ENCODE measurements around the gene SORCS3. TPM values are rescaled to one million over a fixed set of nuclear protein-coding genes. Genes with fewer than 3 reads are reported as not detected.

SORCS3 gene
- total RNA-seq, 4 donors from 2014 or later = 0.12 to 0.32 (median 0.15) TPM; not detected in 1

DNA sequence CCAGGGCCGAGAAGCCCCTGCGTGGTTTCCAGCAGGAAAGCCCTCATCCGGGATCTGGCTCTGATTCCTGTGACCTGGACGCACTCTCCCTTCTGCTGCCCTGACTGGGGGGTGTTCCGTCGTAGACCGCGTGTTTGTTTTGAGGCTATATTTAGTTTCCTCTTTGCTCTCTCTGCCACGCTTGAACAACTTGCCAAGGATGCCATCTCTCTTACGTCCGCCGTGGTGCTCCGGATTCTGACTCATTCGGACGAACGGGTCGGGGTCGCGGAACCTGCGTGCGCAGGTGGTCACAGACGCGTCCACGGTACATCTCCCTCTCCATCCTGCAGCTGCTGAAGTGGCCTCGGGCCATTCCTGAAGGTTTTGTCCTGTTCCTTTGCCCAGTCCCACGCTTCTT lies 10.4 kb upstream of the SORCS3 start:
- 85 to 89% methylated on average over 26 of the region's 26 CpGs for WGBS, 2 donors
- DNase-seq (ENCODE audit: low spot score in 2 of 2) = no peak
- intact Hi-C loops (cut with DNase I; ENCODE audit: low total_unique reads) = no loop called here
- no peak overlapping the region for H3K4me3 ChIP-seq (ENCODE audit: low read depth, poor library complexity, severe bottlenecking)
- TF ChIP-seq CTCF (IDR thresholded peaks at IDR 0.05) (no peak), POLR2A (IDR thresholded peaks at IDR 0.05) (no peak)

DNA sequence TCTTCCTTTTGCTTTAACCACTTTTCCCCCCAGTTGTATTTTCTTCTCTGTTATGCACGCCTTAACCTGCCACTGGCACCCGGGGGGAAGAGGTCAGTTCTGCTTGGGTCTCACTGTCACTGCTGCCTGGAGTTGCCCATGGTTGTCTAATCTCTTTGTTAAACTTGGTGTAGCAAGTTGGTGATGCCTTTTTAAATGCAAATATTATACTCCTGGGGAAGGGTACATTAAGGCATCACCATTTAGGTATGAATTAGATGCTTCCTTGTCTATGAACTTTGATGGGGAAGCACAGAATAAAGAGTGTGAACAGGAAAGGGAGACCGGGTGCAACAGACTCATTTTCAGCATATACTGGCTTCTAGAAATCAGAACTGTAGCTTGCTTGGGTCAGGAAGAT lies 9.1 kb upstream of the SORCS3 start:
- DNase-seq (ENCODE audit: low spot score in 2 of 2) = no peak

DNA sequence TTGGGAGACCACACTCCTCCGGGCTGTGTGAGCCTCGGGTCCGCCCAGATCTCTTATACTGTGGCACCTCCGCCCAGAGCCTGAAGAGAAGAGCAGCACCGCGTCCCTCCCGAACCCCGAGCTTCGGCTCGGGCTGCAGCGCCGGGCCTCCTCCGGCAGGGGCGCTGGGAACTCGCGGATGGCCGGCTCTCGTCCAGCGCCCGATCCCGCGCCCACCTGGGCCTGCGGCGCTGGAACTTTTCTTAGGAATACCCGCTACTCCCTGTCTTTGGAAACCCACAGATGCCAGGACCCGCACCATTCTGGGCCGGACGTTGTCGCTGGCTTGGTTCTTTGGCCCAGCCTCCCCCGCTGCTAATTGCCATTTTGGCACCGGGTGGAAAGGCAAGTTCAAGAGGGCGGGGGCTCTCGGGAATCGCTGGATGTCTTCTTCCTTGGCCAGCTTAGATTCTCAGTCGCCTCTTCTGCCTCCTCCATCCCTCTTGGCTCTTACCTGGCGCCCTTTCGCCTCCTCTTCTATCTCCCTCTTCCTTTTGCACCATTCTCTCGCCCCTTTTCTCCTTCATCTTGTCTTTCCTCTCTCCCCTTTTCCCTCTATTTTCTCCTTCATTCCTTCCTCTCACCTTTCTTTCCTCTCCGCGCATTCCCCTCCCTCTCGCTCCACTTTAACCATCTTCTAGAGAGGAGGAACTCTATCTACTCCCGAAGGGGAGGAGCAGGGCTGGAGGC lies 2.1 kb upstream of the SORCS3 start:
- TF ChIP-seq POLR2A (IDR thresholded peaks at IDR 0.05) (no peak), CTCF (IDR thresholded peaks at IDR 0.05) (no peak)
- DNase-seq (ENCODE audit: low spot score in 2 of 2) = no peak
- H3K4me3 ChIP-seq (ENCODE audit: low read depth, poor library complexity, severe bottlenecking) = no peak overlapping the region
- intact Hi-C loops (cut with DNase I; ENCODE audit: low total_unique reads) = no loop called here
- 3 to 4% methylated on average over 21 to 23 of the region's 42 CpGs for WGBS, 2 donors

More for the DNA sequence above, 9.1 kb upstream of the SORCS3 start:
- intact Hi-C loops (cut with DNase I; ENCODE audit: low total_unique reads) = no loop called here
- TF ChIP-seq CTCF (IDR thresholded peaks at IDR 0.05) (no peak), POLR2A (IDR thresholded peaks at IDR 0.05) (no peak)
- WGBS, 2 donors = 68 to 73% methylated on average over 3 of the region's 3 CpGs
- H3K4me3 ChIP-seq (ENCODE audit: low read depth, poor library complexity, severe bottlenecking) = no peak overlapping the region

GRCh38 chr10:104639590-104640338 lies 1.3 kb upstream of the SORCS3 start:
- no peak for TF ChIP-seq POLR2A (IDR thresholded peaks at IDR 0.05)
- TF ChIP-seq CTCF (IDR thresholded peaks at IDR 0.05) = no peak
- WGBS, 2 donors = 1 to 2% methylated on average over 31 to 34 of the region's 40 CpGs
- intact Hi-C loops (cut with DNase I; ENCODE audit: low total_unique reads) = no loop called here
- no peak for DNase-seq (ENCODE audit: low spot score in 2 of 2)
- H3K4me3 ChIP-seq (ENCODE audit: low read depth, poor library complexity, severe bottlenecking) = no peak overlapping the region

DNA sequence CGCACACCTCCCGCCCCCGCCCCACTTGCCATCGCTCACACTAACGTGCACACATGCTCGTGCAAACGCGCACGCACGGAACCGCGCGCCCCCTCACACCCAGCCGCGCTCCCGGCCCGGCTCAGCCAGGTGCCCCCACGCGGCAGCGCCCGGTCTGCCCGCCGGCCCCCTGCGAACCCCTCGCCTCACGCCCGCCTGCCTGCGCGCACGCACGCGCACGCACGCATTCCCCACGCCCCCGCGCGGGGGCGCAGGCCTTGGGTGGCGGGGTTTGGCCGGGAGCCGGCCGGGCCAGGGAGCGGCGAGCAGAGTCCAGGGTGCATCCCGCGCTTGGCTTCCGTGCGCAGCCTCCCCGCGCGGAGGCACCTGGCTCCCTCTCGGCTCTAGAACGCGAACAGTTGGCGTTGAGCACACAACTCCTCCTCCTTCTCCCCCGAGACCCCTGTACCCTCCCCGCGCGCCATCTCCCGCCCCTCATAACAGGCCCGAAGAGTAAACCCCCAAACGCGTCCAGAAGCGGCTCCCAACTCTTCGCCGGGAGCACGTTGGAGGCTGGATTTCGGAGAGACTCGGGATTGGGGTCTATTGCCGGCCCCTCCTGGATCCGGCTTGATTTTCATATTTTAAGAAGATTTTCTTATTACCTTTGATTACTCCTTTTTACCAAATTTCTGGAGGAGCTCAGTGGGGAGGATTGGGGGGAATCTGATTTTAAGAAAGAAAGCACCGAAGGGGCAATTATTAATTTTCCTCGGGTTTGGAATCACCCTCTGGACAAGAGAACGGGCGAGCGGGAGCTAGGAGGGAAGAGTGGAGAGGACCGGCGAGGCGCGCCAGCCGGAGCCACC lies 527 bp upstream of the SORCS3 start:
- DNase-seq (ENCODE audit: low spot score in 2 of 2) = no peak
- intact Hi-C loops (cut with DNase I; ENCODE audit: low total_unique reads) = no loop called here
- H3K4me3 ChIP-seq (ENCODE audit: low read depth, poor library complexity, severe bottlenecking) = no peak overlapping the region
- 1 to 2% methylated on average over 31 to 40 of the region's 82 CpGs for WGBS, 2 donors
- TF ChIP-seq CTCF (IDR thresholded peaks at IDR 0.05) (no peak), POLR2A (IDR thresholded peaks at IDR 0.05) (no peak)

Data from lower leg skin (tissue), 4 donors.